ENCODE results near the gene TMPRSS2. TPM values are rescaled to one million over a fixed set of nuclear protein-coding genes. Genes with fewer than 3 reads are reported as not detected.

Gene TMPRSS2
- total RNA-seq, 1 donor from 2014 or later: not detected

DNA sequence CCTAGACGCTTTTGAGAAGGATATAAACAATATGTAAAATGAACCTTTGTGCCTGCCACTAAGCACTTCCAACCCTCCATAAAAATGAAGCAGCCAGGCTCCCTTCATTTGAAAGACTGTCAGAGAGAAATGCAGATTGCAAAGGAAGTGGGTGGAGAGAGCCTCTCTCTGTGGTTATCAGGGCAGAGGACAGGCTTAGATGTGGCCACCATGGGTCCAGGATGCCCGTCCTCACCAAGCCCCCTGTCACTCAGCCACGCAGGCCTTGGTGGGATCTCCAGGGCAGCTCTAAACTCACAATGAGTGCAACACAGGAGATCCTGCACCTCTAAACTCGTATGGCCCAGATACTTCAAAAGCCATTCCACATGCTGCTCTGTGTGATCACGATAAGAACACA lies 37.9 kb downstream of the TMPRSS2 start:
- DNase-seq (ENCODE audit: low spot score): no peak
- no peak overlapping the region for H3K4me3 Mint-ChIP-seq (ENCODE audit: low read depth)
- no peaks in the 10 kb centered on the region for H3K9me3 Mint-ChIP-seq
- intact Hi-C loops (cut with micrococcal nuclease): no loop called here
- H3K27me3 Mint-ChIP-seq (ENCODE audit: low read depth): peaks cover 2% of the 10 kb centered on the region
- no peak overlapping the region for H3K27ac Mint-ChIP-seq
- H3K4me1 Mint-ChIP-seq (ENCODE audit: low read depth): no peaks in the 10 kb centered on the region
- no peaks in the 10 kb centered on the region for H3K36me3 Mint-ChIP-seq (ENCODE audit: low read depth)

DNA sequence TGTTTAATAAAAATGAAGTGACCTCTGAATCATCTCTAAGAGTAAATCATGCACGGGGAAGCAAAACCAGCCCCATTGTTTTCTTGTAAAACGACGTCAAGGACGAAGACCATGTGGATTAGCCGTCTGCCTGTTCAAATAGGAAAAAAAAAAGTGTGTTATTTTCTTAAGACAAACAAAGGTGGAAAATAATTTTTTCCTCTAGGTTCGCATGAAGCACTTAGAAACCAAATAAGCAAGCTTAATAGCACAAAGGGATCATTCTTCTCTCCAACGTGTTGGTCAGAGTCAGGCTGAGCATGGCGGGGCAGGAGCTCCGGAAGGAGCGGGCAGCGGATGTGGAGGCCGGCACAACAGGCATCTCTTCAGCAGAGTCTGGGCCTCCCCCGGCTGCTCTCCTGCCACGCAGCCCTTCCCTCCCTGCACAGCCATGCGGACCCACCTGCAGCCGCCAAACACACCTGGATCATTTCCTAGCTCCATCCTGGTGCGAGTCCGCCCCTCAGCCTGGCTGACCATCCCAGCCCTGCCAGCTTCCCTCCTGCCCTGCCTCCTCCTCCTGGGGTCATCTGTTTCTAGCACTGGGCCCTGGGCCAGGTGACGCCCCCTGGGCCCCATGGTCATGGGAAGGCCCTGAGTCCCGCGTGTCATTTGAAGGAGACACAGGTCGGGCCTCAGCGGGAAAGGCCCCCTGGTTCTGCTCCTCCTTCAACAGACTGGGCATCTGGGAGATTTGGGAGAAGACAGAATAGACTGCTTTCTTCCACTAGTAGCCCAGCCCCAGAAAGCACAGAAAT lies 41.7 kb downstream of the TMPRSS2 start:
- intact Hi-C loops (cut with micrococcal nuclease): no loop called here
- peaks cover 2% of the 10 kb centered on the region for H3K27me3 Mint-ChIP-seq (ENCODE audit: low read depth)

DNA sequence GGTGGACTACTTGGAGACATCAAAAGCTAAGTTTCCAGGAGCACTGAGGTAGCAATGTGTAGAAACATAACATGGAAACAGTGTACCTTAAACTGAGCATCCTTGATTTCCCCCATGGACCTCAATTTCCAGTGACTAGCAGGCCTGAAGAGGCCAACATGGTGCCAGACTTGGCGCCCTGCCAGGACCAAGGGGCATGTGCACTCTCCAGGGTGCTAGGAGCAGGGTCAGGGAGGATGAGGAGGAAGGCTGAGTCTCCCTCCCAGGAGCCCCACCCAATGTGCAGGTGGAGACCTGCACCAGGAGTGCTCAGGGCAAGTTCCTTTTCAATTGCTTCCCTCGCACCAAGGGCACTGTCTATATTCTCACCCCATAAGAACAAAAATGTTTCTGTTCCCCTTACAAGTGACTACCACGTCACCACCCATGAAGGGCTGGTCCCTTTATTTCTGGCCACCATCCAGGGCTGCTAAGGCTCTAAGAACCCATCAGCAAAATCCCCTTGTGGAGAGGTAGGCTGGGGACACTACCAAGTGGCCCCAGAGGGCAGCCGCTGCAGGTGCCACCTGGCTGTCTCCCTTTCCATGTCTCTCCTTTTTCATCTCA lies 42.7 kb downstream of the TMPRSS2 start:
- intact Hi-C loops (cut with micrococcal nuclease): no loop called here
- Mint-ChIP-seq H3K4me1 (ENCODE audit: low read depth) (peaks cover 1% of the 10 kb centered on the region), H3K36me3 (ENCODE audit: low read depth) (peaks cover 13% of the 10 kb centered on the region), H3K27ac (no peak overlapping the region), H3K27me3 (ENCODE audit: low read depth) (peaks cover 2% of the 10 kb centered on the region), H3K4me3 (ENCODE audit: low read depth) (no peak overlapping the region), H3K9me3 (peaks cover 7% of the 10 kb centered on the region)
- DNase-seq (ENCODE audit: low spot score): no peak

More for the DNA sequence above, 41.7 kb downstream of the TMPRSS2 start:
- no peak overlapping the region for H3K4me3 Mint-ChIP-seq (ENCODE audit: low read depth)
- H3K36me3 Mint-ChIP-seq (ENCODE audit: low read depth): peaks cover 8% of the 10 kb centered on the region
- H3K9me3 Mint-ChIP-seq: peaks cover 7% of the 10 kb centered on the region
- no peaks in the 10 kb centered on the region for H3K4me1 Mint-ChIP-seq (ENCODE audit: low read depth)
- DNase-seq (ENCODE audit: low spot score): no peak
- H3K27ac Mint-ChIP-seq: no peak overlapping the region

DNA sequence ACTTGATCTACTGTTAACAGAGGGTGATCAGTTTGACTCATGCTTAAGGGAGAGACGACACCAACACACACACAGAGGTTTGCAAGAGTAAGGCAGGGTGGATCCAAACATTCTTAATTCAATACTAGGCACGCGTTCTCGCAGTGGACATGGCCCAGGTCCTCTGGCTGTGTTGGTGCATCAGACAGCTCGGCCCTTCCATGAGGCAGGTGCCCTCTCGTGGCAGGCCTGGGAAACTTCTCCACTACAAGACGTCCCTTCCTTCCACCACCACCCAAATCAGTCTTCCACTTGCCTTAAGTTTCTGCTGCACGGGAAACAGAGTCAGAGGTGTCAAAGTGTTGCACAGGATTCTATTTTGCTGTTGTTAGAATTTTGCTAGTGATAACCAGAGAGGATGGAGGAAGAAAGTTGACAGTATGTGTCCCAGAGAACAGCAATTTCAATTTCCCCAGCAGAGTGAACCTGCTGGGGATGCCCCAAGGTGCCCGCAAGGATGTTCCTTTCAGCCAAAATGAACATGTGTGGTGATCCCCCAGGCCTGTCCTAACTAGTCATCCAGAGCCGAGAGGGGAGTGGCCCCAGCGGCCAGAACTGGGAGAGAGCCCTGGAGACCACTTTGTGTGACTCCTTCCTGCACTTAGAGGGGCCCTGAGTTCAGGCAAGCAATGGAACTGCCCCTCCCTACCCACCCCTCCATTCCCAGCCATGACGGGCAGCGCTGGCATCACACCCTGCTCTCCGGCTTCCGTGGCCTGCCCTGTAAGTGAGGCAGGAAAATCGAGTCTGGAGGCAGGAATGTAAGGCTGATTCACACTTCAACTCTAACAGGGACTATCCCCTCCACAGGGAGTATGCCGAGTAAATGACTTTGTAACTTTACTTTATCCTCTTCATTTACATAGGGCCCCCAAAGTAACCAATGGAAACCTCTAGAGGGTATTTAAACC lies 47.1 kb downstream of the TMPRSS2 start:
- peak; percentile 29 for DNase-seq (ENCODE audit: low spot score)
- Mint-ChIP-seq H3K36me3 (ENCODE audit: low read depth) (peaks cover 50% of the 10 kb centered on the region), H3K27me3 (ENCODE audit: low read depth) (no peaks in the 10 kb centered on the region), H3K9me3 (peaks cover 7% of the 10 kb centered on the region), H3K4me1 (ENCODE audit: low read depth) (peaks cover 1% of the 10 kb centered on the region), H3K27ac (no peak overlapping the region), H3K4me3 (ENCODE audit: low read depth) (no peak overlapping the region)
- intact Hi-C loops (cut with micrococcal nuclease): loop anchor here (1.0 kb wide), 1 partner anchor 178 kb away; no protein-coding TSS in a partner anchor

DNA sequence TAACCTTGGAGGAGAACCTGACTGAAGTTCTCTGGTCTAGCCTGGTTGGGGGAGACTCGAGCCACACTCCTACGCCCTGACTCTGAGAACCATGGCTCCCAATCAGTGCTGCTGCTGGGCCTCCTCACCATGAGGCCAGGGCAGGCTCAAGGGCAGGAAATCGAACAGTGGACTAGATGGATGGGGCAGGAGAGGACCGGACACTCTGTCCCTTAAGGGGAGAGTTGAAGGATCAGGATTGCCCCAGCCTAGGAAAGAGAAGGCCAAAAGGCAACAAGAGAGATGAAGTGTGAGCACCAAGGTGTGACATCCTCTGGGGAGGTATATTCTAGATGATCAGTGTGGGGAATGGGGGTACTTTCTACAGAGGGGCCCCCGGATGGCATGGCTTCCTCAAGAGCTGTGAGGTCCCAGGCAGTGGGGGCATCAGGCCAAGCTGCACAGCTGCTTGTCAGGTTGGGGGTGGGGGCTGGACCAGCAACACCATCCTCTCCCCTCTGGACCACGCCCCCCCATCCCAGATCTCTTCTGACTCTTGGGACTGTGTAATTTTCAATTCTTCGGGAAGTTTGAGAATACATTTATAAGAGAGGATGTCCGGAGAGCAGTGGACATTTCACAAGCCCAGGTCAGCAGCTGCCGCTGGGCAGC lies 47.9 kb downstream of the TMPRSS2 start:
- intact Hi-C loops (cut with micrococcal nuclease): loop anchor here (1.0 kb wide), 1 partner anchor 177 kb away; no protein-coding TSS in a partner anchor
- Mint-ChIP-seq H3K27me3 (ENCODE audit: low read depth) (no peaks in the 10 kb centered on the region), H3K4me1 (ENCODE audit: low read depth) (peaks cover 1% of the 10 kb centered on the region), H3K36me3 (ENCODE audit: low read depth) (peaks cover 57% of the 10 kb centered on the region), H3K27ac (no peak overlapping the region), H3K4me3 (ENCODE audit: low read depth) (no peak overlapping the region), H3K9me3 (peaks cover 7% of the 10 kb centered on the region)
- DNase-seq (ENCODE audit: low spot score): no peak

DNA sequence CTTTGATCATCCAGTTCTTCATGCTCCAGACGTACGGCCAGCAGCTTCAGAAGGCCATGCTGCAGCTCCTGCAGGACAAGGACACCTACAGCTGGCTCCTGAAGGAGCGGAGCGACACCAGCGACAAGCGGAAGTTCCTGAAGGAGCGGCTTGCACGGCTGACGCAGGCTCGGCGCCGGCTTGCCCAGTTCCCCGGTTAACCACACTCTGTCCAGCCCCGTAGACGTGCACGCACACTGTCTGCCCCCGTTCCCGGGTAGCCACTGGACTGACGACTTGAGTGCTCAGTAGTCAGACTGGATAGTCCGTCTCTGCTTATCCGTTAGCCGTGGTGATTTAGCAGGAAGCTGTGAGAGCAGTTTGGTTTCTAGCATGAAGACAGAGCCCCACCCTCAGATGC lies 49.4 kb downstream of the TMPRSS2 start:
- Mint-ChIP-seq H3K4me1 (ENCODE audit: low read depth) (peaks cover 1% of the 10 kb centered on the region), H3K27ac (no peak overlapping the region), H3K4me3 (ENCODE audit: low read depth) (no peak overlapping the region), H3K36me3 (ENCODE audit: low read depth) (peaks cover 50% of the 10 kb centered on the region), H3K9me3 (no peaks in the 10 kb centered on the region), H3K27me3 (ENCODE audit: low read depth) (no peaks in the 10 kb centered on the region)
- DNase-seq (ENCODE audit: low spot score): no peak
- intact Hi-C loops (cut with micrococcal nuclease): no loop called here

DNA sequence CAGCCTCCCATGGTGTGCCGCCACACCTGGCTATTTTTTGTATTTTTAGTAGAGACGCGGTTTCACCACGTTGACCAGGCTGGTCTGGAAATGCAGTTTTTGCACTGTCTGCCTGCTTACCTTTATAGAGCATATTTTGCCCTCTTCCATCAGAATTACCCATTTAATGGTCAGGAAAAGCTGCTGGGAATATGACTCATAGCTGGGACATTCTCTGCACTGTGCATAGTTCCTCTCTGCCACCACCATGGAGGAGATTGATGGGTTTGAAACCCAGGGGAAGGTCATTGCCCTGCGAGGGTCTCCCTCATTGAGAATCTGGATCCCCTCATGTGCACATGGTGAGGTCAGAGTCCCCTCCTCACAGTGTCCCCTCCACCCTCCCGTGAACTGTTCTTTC lies 49.8 kb downstream of the TMPRSS2 start:
- Mint-ChIP-seq H3K4me1 (ENCODE audit: low read depth) (peaks cover 1% of the 10 kb centered on the region), H3K36me3 (ENCODE audit: low read depth) (peaks cover 54% of the 10 kb centered on the region), H3K27me3 (ENCODE audit: low read depth) (no peaks in the 10 kb centered on the region), H3K27ac (no peak overlapping the region), H3K9me3 (no peaks in the 10 kb centered on the region), H3K4me3 (ENCODE audit: low read depth) (no peak overlapping the region)
- intact Hi-C loops (cut with micrococcal nuclease): no loop called here
- no peak for DNase-seq (ENCODE audit: low spot score)

DNA sequence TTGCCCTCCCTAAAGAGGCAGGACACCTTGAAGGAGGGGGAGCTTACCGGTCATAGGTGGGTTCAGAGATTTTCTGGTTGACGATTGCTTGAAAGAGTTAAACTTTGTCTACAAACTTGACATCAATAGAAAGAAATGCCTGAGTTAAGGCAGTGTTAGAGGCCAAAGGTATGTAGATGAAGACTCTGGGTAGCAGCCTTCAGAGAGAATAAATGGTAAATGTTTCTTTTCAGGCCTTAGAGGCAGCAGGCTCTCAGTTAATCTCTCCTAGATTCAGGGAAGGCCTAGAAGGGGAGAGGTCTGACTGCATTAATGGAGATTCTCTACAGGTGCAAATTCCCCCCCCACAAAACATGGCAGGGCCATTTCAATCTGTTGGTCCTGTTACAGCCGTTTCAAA lies 54.2 kb downstream of the TMPRSS2 start:
- no peak for DNase-seq (ENCODE audit: low spot score)
- Mint-ChIP-seq H3K4me1 (ENCODE audit: low read depth) (peaks cover 1% of the 10 kb centered on the region), H3K36me3 (ENCODE audit: low read depth) (peaks cover 78% of the 10 kb centered on the region), H3K4me3 (ENCODE audit: low read depth) (no peak overlapping the region), H3K9me3 (no peaks in the 10 kb centered on the region), H3K27ac (no peak overlapping the region), H3K27me3 (ENCODE audit: low read depth) (no peaks in the 10 kb centered on the region)
- intact Hi-C loops (cut with micrococcal nuclease): no loop called here

DNA sequence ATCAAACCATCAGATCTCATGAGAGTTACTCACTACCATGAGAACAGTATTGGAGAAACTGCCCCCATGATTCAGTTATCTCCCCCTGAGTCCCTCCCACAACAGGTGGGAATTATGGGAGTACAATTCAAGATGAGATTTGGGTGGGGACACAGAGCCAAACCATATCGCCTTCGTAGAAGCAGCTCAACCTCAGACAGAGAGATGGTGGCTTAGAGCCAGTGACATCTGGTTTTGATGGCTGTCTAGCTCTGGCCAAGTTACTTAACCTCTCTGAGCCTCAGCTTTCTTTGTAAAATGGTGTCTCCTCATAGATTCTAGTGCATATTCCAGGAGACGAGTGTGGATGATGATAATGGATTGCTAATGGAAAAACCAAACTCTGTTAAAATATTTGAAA lies 54.8 kb downstream of the TMPRSS2 start:
- no peak for DNase-seq (ENCODE audit: low spot score)
- H3K36me3 Mint-ChIP-seq (ENCODE audit: low read depth): peaks cover 79% of the 10 kb centered on the region
- no peaks in the 10 kb centered on the region for H3K9me3 Mint-ChIP-seq
- H3K4me1 Mint-ChIP-seq (ENCODE audit: low read depth): peaks cover 1% of the 10 kb centered on the region
- intact Hi-C loops (cut with micrococcal nuclease): no loop called here
- H3K4me3 Mint-ChIP-seq (ENCODE audit: low read depth): no peak overlapping the region
- H3K27ac Mint-ChIP-seq: no peak overlapping the region
- no peaks in the 10 kb centered on the region for H3K27me3 Mint-ChIP-seq (ENCODE audit: low read depth)

DNA sequence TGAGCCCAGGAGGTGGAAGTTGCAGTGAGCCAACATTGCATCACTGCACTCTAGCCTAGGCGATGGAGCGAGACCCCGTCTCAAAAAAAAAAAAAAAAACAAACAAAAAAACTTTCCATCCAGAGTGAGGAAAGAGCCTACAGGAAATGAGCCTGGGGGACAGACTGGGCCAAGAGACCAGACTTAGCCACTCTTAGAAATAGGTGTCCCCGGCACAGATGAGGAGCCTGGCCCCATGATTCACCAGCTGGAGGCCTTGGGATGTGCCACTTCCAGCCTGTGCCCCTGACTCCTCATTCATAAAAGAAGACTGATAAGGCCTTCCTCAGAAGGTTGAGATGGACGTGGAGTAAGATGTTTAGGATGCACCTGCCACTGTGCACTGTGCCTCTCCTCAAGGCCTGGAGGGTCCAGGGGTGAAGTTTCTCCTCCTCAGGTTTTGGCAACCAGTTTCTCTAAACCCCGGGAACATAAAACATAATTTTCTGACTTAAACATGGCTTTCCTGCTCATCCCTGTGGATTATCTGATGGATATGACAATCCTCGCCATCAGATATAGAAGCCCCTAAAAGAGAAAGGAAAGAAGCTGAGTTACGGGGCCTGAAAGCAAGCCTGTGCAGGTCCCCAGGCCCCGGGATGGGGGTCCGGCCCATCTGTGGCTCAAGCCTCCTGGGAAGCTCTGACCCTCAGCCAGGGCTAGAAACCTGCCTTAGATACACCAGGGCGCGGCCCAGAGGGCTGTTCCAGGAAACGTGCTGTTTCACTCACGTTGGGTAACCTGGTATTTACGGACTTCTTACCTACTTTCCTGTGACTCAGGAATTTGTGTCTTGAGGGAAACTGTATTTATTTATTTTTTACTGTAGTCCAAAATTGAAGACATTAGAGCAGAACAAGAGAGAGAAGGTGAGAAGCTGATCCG lies 55.9 kb downstream of the TMPRSS2 start:
- Mint-ChIP-seq H3K27ac (no peak overlapping the region), H3K9me3 (no peaks in the 10 kb centered on the region), H3K4me1 (ENCODE audit: low read depth) (peaks cover 3% of the 10 kb centered on the region), H3K27me3 (ENCODE audit: low read depth) (no peaks in the 10 kb centered on the region), H3K36me3 (ENCODE audit: low read depth) (peaks cover 79% of the 10 kb centered on the region), H3K4me3 (ENCODE audit: low read depth) (no peak overlapping the region)
- DNase-seq (ENCODE audit: low spot score): no peak
- intact Hi-C loops (cut with micrococcal nuclease): no loop called here

DNA sequence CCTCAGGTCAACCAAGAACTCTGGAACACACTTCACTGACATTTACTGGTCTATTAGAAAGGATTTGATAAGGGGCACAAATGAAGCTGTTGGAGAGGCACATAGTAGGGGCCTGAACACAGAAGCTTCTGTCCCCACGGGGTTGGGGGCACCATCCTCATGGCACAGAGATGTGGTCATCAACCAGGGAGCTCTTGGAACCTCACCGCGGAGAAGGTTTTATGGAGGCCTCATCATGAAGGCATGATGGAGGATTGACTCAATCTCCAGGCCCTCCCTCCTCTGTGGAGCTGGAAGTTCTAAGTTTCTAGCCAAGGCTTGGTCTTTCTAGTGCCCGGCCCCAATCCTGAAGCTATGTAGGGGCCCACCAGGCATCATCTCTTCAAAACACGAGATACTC lies 58.3 kb downstream of the TMPRSS2 start:
- Mint-ChIP-seq H3K4me3 (ENCODE audit: low read depth) (no peak overlapping the region), H3K27ac (no peak overlapping the region), H3K36me3 (ENCODE audit: low read depth) (peaks cover 85% of the 10 kb centered on the region), H3K9me3 (no peaks in the 10 kb centered on the region), H3K27me3 (ENCODE audit: low read depth) (no peaks in the 10 kb centered on the region), H3K4me1 (ENCODE audit: low read depth) (peaks cover 3% of the 10 kb centered on the region)
- intact Hi-C loops (cut with micrococcal nuclease): no loop called here
- no peak for DNase-seq (ENCODE audit: low spot score)

Measured in activated T-helper 2 cell treated with anti-CD3 and anti-CD28 coated beads, Interferon-gamma antibody, Interleukin-2, Interleukin-4, amounts not matched to agents 10 μg/mL and 5 μg/mL and 100 μg/mL, durations not matched to agents 14 hours and 24 hours and 36 hours (primary cell).